Liver (tissue), 3 donors: ENCODE measurements around the gene LMAN2.

Experiments
- EGR1 ChIP-seq, 2 donors: IDR thresholded peaks; 2 replicates each; pipeline ENCODE4 v1.6.1; 2016 to 2018; ENCODE audit warnings: antibody characterized with exemption in 2 of 2, low read depth in 2 of 2
- GABPA ChIP-seq, 2 donors: IDR thresholded peaks in 1 of 2; conservative IDR thresholded peaks in 1 of 2; 2 replicates each; pipeline ENCODE4 v1.6.1; 2016; ENCODE audit warnings: antibody characterized with exemption in 2 of 2, mild to moderate bottlenecking in 1 of 2, moderate library complexity in 1 of 2
- HNF4A ChIP-seq, 2 donors: conservative IDR thresholded peaks; 2 replicates each; pipeline ENCODE4 v1.6.1; 2016; ENCODE audit warnings: antibody characterized with exemption in 2 of 2, mild to moderate bottlenecking in 2 of 2
- JUND ChIP-seq, 2 donors: IDR thresholded peaks; 2 replicates each; pipeline ENCODE4 v1.6.1; 2016; ENCODE audit warnings: antibody characterized with exemption in 2 of 2
- RAD21 ChIP-seq, 2 donors: IDR thresholded peaks; 2 replicates each; pipeline ENCODE4 v1.6.1; 2016; ENCODE audit warnings: antibody characterized with exemption in 2 of 2, mild to moderate bottlenecking in 2 of 2
- RXRA ChIP-seq, 2 donors: IDR thresholded peaks; 2 replicates each; pipeline ENCODE4 v1.6.1; 2017 to 2018; ENCODE audit warnings: antibody characterized with exemption in 2 of 2, mild to moderate bottlenecking in 1 of 2
- SP1 ChIP-seq: IDR thresholded peaks from 2 replicates; pipeline ENCODE4 v1.6.1; 2018; ENCODE audit warnings: antibody characterized with exemption, mild to moderate bottlenecking
- TAF1 ChIP-seq: conservative IDR thresholded peaks from 2 replicates; pipeline ENCODE4 v1.6.1; 2016; ENCODE audit warnings: antibody characterized with exemption, mild to moderate bottlenecking
- YY1 ChIP-seq: IDR thresholded peaks from 2 replicates; pipeline ENCODE4 v1.6.1; 2016; ENCODE audit warnings: antibody characterized with exemption, mild to moderate bottlenecking
- TF ChIP-seq, protein P1 (sequence below): fragments of 150-350 bp; IDR thresholded peaks from 2 replicates; pipeline ENCODE4 v1.5.1; 2017; ENCODE audit warnings: improper control_type of control experiment, low read depth, low read length; ENCODE audit not compliant: missing input control
- TF ChIP-seq, protein P2 (sequence below): IDR thresholded peaks from 2 replicates; pipeline ENCODE4 v1.6.1; 2016; ENCODE audit warnings: antibody characterized with exemption, mild to moderate bottlenecking
- TF ChIP-seq, protein P3 (sequence below): IDR thresholded peaks from 2 replicates; pipeline ENCODE4 v1.6.1; 2016; ENCODE audit warnings: antibody characterized with exemption
- TF ChIP-seq, protein P4 (sequence below): IDR thresholded peaks from 2 replicates; pipeline ENCODE4 v1.6.1; 2016; ENCODE audit warnings: antibody characterized with exemption
- donor health status: healthy.
- donor health status: healthy.

DNA sequence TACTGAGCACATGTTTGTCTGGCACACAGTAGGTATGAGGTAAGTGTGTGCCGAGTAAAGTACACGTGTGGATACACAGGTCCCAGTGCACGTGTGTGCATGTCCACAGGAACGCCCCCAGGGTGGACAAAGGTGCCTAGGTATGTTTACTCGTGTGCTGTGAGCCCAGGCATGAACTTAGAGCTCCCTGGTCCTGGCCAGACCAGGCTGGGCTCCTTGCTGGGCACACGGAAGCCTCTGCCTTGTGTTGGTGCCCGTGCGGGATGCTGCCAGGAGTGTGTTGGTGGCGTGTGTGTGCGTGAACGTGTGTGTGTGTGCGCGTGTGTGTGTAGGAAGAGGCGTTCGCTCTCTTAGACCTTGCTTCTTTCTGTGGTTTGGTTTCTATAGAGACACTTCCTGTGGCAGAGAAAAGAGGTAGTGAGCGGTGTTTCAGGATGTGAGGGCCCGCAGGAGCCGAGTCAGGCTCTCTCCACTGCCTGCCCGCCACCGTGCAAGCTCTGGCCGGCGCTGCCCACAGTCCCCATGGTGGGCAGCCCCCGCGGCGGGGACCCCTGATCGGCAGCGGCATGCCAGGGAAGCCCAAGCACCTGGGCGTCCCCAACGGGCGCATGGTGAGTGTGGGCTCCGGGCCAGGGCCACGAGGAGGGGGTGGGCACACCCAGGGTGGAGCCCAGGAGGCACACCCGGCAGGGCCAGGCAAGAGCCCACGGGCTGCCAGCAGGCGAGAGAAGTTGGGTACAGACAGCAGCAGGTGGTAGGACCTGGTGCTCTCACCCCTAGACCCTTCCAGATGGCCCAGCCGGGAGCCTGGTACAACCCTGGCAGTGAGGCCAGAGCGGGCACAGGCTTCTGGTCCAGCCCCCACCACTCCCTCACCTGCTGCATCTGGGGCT is 6.2 kb upstream of the LMAN2 start, which contains the start of gene RGS14:
- TF ChIP-seq, protein P1, sequence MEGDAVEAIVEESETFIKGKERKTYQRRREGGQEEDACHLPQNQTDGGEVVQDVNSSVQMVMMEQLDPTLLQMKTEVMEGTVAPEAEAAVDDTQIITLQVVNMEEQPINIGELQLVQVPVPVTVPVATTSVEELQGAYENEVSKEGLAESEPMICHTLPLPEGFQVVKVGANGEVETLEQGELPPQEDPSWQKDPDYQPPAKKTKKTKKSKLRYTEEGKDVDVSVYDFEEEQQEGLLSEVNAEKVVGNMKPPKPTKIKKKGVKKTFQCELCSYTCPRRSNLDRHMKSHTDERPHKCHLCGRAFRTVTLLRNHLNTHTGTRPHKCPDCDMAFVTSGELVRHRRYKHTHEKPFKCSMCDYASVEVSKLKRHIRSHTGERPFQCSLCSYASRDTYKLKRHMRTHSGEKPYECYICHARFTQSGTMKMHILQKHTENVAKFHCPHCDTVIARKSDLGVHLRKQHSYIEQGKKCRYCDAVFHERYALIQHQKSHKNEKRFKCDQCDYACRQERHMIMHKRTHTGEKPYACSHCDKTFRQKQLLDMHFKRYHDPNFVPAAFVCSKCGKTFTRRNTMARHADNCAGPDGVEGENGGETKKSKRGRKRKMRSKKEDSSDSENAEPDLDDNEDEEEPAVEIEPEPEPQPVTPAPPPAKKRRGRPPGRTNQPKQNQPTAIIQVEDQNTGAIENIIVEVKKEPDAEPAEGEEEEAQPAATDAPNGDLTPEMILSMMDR, result no peak
- TF ChIP-seq, protein P2, sequence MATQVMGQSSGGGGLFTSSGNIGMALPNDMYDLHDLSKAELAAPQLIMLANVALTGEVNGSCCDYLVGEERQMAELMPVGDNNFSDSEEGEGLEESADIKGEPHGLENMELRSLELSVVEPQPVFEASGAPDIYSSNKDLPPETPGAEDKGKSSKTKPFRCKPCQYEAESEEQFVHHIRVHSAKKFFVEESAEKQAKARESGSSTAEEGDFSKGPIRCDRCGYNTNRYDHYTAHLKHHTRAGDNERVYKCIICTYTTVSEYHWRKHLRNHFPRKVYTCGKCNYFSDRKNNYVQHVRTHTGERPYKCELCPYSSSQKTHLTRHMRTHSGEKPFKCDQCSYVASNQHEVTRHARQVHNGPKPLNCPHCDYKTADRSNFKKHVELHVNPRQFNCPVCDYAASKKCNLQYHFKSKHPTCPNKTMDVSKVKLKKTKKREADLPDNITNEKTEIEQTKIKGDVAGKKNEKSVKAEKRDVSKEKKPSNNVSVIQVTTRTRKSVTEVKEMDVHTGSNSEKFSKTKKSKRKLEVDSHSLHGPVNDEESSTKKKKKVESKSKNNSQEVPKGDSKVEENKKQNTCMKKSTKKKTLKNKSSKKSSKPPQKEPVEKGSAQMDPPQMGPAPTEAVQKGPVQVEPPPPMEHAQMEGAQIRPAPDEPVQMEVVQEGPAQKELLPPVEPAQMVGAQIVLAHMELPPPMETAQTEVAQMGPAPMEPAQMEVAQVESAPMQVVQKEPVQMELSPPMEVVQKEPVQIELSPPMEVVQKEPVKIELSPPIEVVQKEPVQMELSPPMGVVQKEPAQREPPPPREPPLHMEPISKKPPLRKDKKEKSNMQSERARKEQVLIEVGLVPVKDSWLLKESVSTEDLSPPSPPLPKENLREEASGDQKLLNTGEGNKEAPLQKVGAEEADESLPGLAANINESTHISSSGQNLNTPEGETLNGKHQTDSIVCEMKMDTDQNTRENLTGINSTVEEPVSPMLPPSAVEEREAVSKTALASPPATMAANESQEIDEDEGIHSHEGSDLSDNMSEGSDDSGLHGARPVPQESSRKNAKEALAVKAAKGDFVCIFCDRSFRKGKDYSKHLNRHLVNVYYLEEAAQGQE, result no peak
- TF ChIP-seq TAF1 (no peak), HNF4A (conservative IDR thresholded peaks at IDR 0.05) (peak in 1 of 2 donors; percentile 39), SP1 (no peak), EGR1 (IDR thresholded peaks at IDR 0.05; ENCODE audit: low read depth in 2 of 2) (no peak), RAD21 (IDR thresholded peaks at IDR 0.05) (no peak), GABPA (IDR thresholded peaks at IDR 0.05 in 1 of 2, conservative IDR thresholded peaks at IDR 0.05 in 1 of 2) (peak in 1 of 2 donors; percentile 47), YY1 (no peak), JUND (IDR thresholded peaks at IDR 0.05) (no peak), RXRA (IDR thresholded peaks at IDR 0.05) (peak in 1 of 2 donors; percentile 45)
- TF ChIP-seq, protein P3, sequence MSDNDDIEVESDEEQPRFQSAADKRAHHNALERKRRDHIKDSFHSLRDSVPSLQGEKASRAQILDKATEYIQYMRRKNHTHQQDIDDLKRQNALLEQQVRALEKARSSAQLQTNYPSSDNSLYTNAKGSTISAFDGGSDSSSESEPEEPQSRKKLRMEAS, result peak; percentile 68
- TF ChIP-seq, protein P4, sequence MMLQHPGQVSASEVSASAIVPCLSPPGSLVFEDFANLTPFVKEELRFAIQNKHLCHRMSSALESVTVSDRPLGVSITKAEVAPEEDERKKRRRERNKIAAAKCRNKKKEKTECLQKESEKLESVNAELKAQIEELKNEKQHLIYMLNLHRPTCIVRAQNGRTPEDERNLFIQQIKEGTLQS, result no peak
